Mesenchymal stem cell (in vitro differentiated cells and primary cell): ENCODE data around the gene PBX1.

Experiments used
- DNase-seq: peaks from one replicate; pipeline ENCODE4 v3.0.0-alpha.2; 2013
- H2AFZ ChIP-seq: one replicate; pipeline ENCODE4 v1.6.1; 2013; ENCODE audit warnings: low read depth, mild to moderate bottlenecking, control low read depth, inconsistent platforms, low read length, moderate library complexity
- H2AK5ac ChIP-seq: 2 replicates; pipeline ENCODE4 v1.6.1; 2013; ENCODE audit warnings: low read length, moderate library complexity, mild to moderate bottlenecking, inconsistent platforms; ENCODE audit not compliant: severe bottlenecking
- H2BK120ac ChIP-seq: one replicate; pipeline ENCODE4 v1.6.1; 2013; ENCODE audit warnings: low read depth, mild to moderate bottlenecking, inconsistent platforms, low read length, moderate library complexity
- H2BK12ac ChIP-seq, 2 experiments: one replicate each; pipeline ENCODE4 v1.6.1; 2013; ENCODE audit warnings: inconsistent platforms in 2 of 2, low read length in 2 of 2, mild to moderate bottlenecking in 2 of 2, moderate library complexity in 2 of 2, control low read depth in 1 of 2
- H2BK15ac ChIP-seq: one replicate; pipeline ENCODE4 v1.6.1; 2013; ENCODE audit warnings: mild to moderate bottlenecking, low read depth, inconsistent platforms; ENCODE audit not compliant: poor library complexity, severe bottlenecking
- H2BK5ac ChIP-seq: 2 replicates; pipeline ENCODE4 v1.6.1; 2013; ENCODE audit warnings: low read depth, mild to moderate bottlenecking, low read length, control low read depth, inconsistent platforms; ENCODE audit not compliant: poor library complexity, severe bottlenecking
- H3K14ac ChIP-seq, 2 experiments: one replicate each; pipeline ENCODE4 v1.6.1; 2013; ENCODE audit warnings: inconsistent platforms in 2 of 2, low read length in 2 of 2, control low read depth in 1 of 2, mild to moderate bottlenecking in 1 of 2, moderate library complexity in 1 of 2
- H3K18ac ChIP-seq, 2 experiments: one replicate each; pipeline ENCODE4 v1.6.1; 2013; ENCODE audit warnings: inconsistent platforms in 2 of 2, low read length in 2 of 2, control low read depth in 1 of 2, low read depth in 1 of 2, mild to moderate bottlenecking in 1 of 2
- H3K23ac ChIP-seq, 2 experiments: one replicate each; pipeline ENCODE4 v1.6.1; 2013; ENCODE audit warnings: inconsistent platforms in 2 of 2, low read length in 2 of 2, mild to moderate bottlenecking in 2 of 2, moderate library complexity in 2 of 2, control low read depth in 1 of 2
- H3K27ac ChIP-seq: 2 replicates; pipeline ENCODE4 v1.5.1; 2013; ENCODE audit warnings: mild to moderate bottlenecking, moderate library complexity, low read length, control low read depth, inconsistent platforms; ENCODE audit not compliant: poor library complexity, severe bottlenecking
- H3K27me3 ChIP-seq, 2 experiments: 2 replicates each; pipeline versions ENCODE4 v1.6.1 to v1.7.0; 2013; ENCODE audit warnings: low read length in 2 of 2, mild to moderate bottlenecking in 2 of 2, moderate library complexity in 2 of 2, control low read depth in 1 of 2, inconsistent platforms in 1 of 2; ENCODE audit not compliant: control insufficient read depth in 1 of 2, insufficient read depth in 1 of 2
- H3K36me3 ChIP-seq, 2 experiments: 2 replicates each; pipeline versions ENCODE4 v1.6.1 to v1.7.0; 2013; ENCODE audit warnings: low read length in 2 of 2, control low read depth in 1 of 2, inconsistent platforms in 1 of 2, low read depth in 1 of 2, mild to moderate bottlenecking in 1 of 2; ENCODE audit not compliant: insufficient read depth in 2 of 2, control insufficient read depth in 1 of 2
- H3K4ac ChIP-seq, 2 experiments: one replicate each; pipeline ENCODE4 v1.6.1; 2013; ENCODE audit warnings: inconsistent platforms in 2 of 2, low read length in 2 of 2, mild to moderate bottlenecking in 2 of 2, moderate library complexity in 2 of 2, control low read depth in 1 of 2, low read depth in 1 of 2
- H3K4me1 ChIP-seq: 2 replicates; pipeline ENCODE4 v1.6.1; 2013; ENCODE audit warnings: low read depth, low read length, control low read depth; ENCODE audit not compliant: control insufficient read depth, insufficient read depth
- H3K4me2 ChIP-seq: 2 replicates; pipeline ENCODE4 v1.6.1; 2013; ENCODE audit warnings: low read length, mild to moderate bottlenecking, inconsistent platforms; ENCODE audit not compliant: poor library complexity, severe bottlenecking
- H3K4me3 ChIP-seq, 2 experiments: 2 replicates each; pipeline versions ENCODE4 v1.5.1 to v1.7.0; 2013; ENCODE audit warnings: low read length in 2 of 2, mild to moderate bottlenecking in 2 of 2, control low read depth in 1 of 2, low read depth in 1 of 2; ENCODE audit not compliant: insufficient read depth in 1 of 2
- H3K79me1 ChIP-seq: replicated peaks from 2 replicates; pipeline ENCODE4 v1.6.1; 2013; ENCODE audit warnings: mild to moderate bottlenecking, control low read depth, low read length, inconsistent platforms; ENCODE audit not compliant: poor library complexity, severe bottlenecking
- H3K9ac ChIP-seq: 2 replicates; pipeline ENCODE4 v1.7.0; 2013; ENCODE audit warnings: mild to moderate bottlenecking, low read length, moderate library complexity
- H3K9me3 ChIP-seq: 2 replicates; pipeline ENCODE4 v1.7.0; 2013; ENCODE audit warnings: mild to moderate bottlenecking, low read length; ENCODE audit not compliant: control insufficient read depth
- H4K8ac ChIP-seq: one replicate; pipeline ENCODE4 v1.6.1; 2013; ENCODE audit warnings: inconsistent platforms, mild to moderate bottlenecking, low read length, moderate library complexity
- H4K91ac ChIP-seq: one replicate; pipeline ENCODE4 v1.6.1; 2013; ENCODE audit warnings: mild to moderate bottlenecking, low read length, inconsistent platforms
- WGBS: methylation state at CpG from one replicate; pipeline ENCODE4 v1.1.7; 2013; ENCODE audit warnings: mixed read lengths; 5-methylcytosine and 5-hydroxymethylcytosine counted together

The PBX1 gene

DNA sequence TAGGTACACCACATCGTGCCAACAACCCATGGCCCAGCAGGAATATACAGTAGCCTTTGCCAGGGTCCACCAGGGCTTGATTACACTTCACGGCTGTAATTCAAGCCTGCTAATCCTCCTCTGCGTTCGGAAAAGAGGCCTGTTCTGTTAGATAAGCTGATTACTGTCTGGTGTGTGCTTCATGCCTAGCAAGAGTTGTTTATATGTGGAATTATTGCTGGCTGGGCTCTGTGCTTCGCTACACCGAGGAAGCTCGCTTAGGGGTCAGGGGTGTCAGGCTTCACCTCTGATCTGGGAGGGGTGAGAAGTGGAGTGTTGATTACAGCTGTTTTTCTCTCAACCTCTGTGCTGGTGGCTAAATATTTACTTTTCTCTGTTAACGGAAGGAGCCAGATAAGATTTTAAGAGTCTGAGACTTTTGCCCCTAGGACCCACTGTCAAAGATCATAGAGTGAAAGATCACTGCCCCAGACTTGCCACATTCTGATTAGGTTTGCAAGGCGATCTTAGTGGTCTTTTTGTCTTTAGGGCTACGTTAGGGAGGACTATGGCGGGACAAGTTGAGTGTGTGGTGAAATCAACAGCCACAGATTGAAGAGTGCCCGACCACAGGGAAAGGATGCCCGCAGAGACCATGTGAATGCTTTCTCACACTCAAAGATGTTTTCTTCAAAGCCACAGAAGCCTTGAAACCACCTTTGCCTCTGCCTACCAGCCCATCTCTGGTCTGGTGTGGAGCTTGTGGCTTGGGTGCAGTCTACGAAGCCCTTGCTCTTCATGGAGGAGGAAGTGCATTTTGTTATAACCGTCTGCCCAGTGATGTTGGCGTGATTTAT lies 216.1 kb downstream of the PBX1 start:
- no peak overlapping the region for H2BK15ac ChIP-seq
- peak overlapping the region; percentile 47 for H2AK5ac ChIP-seq
- no peak overlapping the region for H3K23ac ChIP-seq
- H2BK5ac ChIP-seq = no peak overlapping the region
- no peak overlapping the region for H3K4me2 ChIP-seq
- no peaks in the 10 kb centered on the region for H3K36me3 ChIP-seq
- H3K14ac ChIP-seq = no peak overlapping the region
- peak overlapping the region; percentile 22 for H4K8ac ChIP-seq
- no peak overlapping the region for H2BK120ac ChIP-seq
- no peaks in the 10 kb centered on the region for H3K9me3 ChIP-seq
- no peak overlapping the region for H3K27ac ChIP-seq
- H4K91ac ChIP-seq = peak overlapping the region; percentile 43
- no peak overlapping the region for H2AFZ ChIP-seq
- H2BK12ac ChIP-seq = peak overlapping the region in 1 of 2 experiments; percentile 29
- peak overlapping the region; percentile 20 to 92 for H3K4ac ChIP-seq
- H3K9ac ChIP-seq = no peak overlapping the region
- peak overlapping the region; percentile 25 to 64 for H3K18ac ChIP-seq
- peaks cover 17% of the 10 kb centered on the region for H3K4me1 ChIP-seq
- H3K79me1 ChIP-seq = peaks cover 9% of the 10 kb centered on the region
- DNase-seq = peak; percentile 74
- whole genome bisulfite sequencing = 32% methylated on average over 14 of the region's 16 CpGs
- H3K4me3 ChIP-seq = no peak overlapping the region
- no peaks in the 10 kb centered on the region for H3K27me3 ChIP-seq

DNA sequence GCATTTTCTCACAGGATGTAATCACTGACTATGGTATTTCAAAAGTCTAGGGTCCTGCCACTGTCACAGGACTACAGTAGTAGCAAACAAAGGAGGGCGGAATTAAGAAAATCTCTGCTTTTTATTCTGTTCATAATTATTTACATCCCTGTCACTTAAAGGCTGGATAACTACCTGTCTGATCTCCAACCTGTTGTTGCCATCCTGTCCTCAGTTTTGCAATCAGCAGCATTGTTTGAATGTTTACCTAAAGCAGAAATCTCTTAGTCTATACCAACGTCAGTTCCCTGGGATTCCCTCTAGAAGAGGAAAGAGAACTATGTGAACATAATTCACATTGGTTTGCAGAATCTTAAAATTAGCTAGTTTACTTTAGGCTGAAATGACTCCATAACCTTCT lies 218.5 kb downstream of the PBX1 start:
- Histone ChIP-seq H3K18ac (no peak overlapping the region), H2AK5ac (no peak overlapping the region), H2BK5ac (no peak overlapping the region), H2BK15ac (no peak overlapping the region), H3K9ac (no peak overlapping the region), H2AFZ (no peak overlapping the region), H2BK12ac (no peak overlapping the region), H3K9me3 (no peaks in the 10 kb centered on the region), H3K14ac (no peak overlapping the region), H2BK120ac (no peak overlapping the region), H3K79me1 (peaks cover 6% of the 10 kb centered on the region), H3K36me3 (no peaks in the 10 kb centered on the region), H4K8ac (no peak overlapping the region), H3K23ac (no peak overlapping the region), H3K4ac (no peak overlapping the region), H3K27ac (no peak overlapping the region), H3K4me2 (no peak overlapping the region), H3K27me3 (no peaks in the 10 kb centered on the region), H4K91ac (no peak overlapping the region), H3K4me3 (no peak overlapping the region), H3K4me1 (peaks cover 17% of the 10 kb centered on the region)
- 100% methylated on average over 1 of the region's 2 CpGs for WGBS
- no peak for DNase-seq

DNA sequence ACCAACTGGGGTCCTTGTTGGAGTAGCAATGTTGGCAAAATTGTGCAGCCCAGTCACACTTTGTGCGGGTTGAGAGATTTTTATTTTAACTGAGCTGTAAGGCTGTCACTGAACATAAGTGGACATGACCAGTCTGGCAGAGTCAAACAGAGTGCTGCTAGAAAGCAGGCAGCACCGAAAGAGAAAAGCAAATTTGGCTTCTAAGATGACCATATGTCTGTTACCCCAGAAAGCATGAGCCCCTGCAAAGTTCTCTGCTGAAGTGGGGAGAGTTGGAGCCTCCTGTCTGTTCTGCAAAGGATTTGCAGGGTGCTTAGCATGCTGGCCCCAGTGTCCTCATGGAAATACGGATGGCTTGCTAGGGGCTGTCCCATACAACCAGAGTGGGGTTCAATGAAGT lies 220.4 kb downstream of the PBX1 start:
- no peak for DNase-seq
- Histone ChIP-seq H3K9me3 (no peaks in the 10 kb centered on the region), H3K18ac (peak overlapping the region in 1 of 2 experiments; percentile 61), H2BK120ac (no peak overlapping the region), H3K9ac (peak overlapping the region; percentile 84), H3K4me2 (no peak overlapping the region), H3K79me1 (peaks cover 4% of the 10 kb centered on the region), H4K91ac (peak overlapping the region; percentile 78), H2AFZ (no peak overlapping the region), H3K36me3 (no peaks in the 10 kb centered on the region), H2BK15ac (no peak overlapping the region), H3K4ac (peak overlapping the region in 1 of 2 experiments; percentile 71), H3K27me3 (no peaks in the 10 kb centered on the region), H2BK12ac (peak overlapping the region in 1 of 2 experiments; percentile 59), H2AK5ac (no peak overlapping the region), H2BK5ac (no peak overlapping the region), H3K23ac (peak overlapping the region in 1 of 2 experiments; percentile 10), H4K8ac (no peak overlapping the region), H3K4me1 (peaks cover 14% of the 10 kb centered on the region), H3K4me3 (peak overlapping the region in 1 of 2 experiments; percentile 25), H3K14ac (no peak overlapping the region), H3K27ac (no peak overlapping the region)
- WGBS = 89% methylated on average over 3 of the region's 3 CpGs

DNA sequence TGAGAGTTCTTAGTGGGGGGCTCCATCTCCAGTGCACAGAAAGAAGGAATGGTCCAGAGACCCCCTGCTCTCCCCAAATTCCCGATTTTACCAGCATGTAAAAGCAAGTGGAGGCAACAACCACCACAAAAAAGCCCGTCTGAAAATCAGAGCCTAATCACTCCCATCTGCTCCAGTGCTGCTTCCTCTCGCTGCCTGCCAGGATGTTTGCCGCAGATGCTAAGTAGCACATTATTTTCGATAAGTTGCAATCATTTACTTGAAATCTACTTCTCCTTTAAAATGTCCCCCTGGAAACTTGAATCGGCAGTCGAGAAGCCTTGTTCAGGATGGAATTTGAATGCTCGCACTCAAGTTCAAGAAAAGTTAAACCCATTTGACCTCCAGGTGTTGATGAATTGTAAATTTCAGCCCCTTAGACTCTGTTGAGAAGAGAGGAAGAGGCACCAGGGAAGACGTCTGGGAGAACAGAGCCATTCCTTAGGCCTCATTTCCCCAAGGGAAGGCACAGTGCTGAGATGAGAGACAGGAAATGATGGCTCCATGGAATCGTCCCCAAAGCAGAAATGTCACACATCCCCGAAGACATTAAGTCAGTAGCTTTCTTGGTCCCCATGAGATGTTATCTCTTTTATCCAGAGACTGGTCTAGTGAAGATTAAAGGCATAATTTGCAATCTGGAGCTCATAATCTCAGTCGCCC lies 221.3 kb downstream of the PBX1 start:
- H3K23ac ChIP-seq = no peak overlapping the region
- H3K79me1 ChIP-seq = peaks cover 4% of the 10 kb centered on the region
- no peak overlapping the region for H2BK15ac ChIP-seq
- no peaks in the 10 kb centered on the region for H3K9me3 ChIP-seq
- no peak overlapping the region for H4K8ac ChIP-seq
- H3K36me3 ChIP-seq = no peaks in the 10 kb centered on the region
- H2BK12ac ChIP-seq = peak overlapping the region; percentile 23 to 69
- H3K27me3 ChIP-seq = no peaks in the 10 kb centered on the region
- peaks cover 10% of the 10 kb centered on the region for H3K4me1 ChIP-seq
- H3K4ac ChIP-seq = peak overlapping the region in 1 of 2 experiments; percentile 63
- peak overlapping the region; percentile 50 to 77 for H3K18ac ChIP-seq
- no peak overlapping the region for H3K4me2 ChIP-seq
- WGBS = 57% methylated on average over 12 of the region's 12 CpGs
- H2BK5ac ChIP-seq = no peak overlapping the region
- no peak overlapping the region for H2AFZ ChIP-seq
- no peak overlapping the region for H2BK120ac ChIP-seq
- no peak overlapping the region for H3K27ac ChIP-seq
- no peak overlapping the region for H4K91ac ChIP-seq
- H3K9ac ChIP-seq = peak overlapping the region; percentile 84
- peak overlapping the region in 1 of 2 experiments; percentile 25 for H3K4me3 ChIP-seq
- no peak overlapping the region for H3K14ac ChIP-seq
- no peak overlapping the region for H2AK5ac ChIP-seq
- no peak for DNase-seq
